ENCODE measurements around the gene SAP30L. TPM values are rescaled to one million over a fixed set of nuclear protein-coding genes. Genes with fewer than 3 reads are reported as not detected.
A peak's percentile ranks its signal among the peaks of the same experiment; 100 is the strongest.

The SAP30L gene
- polyA plus RNA-seq, 4 donors, result 16.7 to 52.8 (median 35.8) TPM

DNA sequence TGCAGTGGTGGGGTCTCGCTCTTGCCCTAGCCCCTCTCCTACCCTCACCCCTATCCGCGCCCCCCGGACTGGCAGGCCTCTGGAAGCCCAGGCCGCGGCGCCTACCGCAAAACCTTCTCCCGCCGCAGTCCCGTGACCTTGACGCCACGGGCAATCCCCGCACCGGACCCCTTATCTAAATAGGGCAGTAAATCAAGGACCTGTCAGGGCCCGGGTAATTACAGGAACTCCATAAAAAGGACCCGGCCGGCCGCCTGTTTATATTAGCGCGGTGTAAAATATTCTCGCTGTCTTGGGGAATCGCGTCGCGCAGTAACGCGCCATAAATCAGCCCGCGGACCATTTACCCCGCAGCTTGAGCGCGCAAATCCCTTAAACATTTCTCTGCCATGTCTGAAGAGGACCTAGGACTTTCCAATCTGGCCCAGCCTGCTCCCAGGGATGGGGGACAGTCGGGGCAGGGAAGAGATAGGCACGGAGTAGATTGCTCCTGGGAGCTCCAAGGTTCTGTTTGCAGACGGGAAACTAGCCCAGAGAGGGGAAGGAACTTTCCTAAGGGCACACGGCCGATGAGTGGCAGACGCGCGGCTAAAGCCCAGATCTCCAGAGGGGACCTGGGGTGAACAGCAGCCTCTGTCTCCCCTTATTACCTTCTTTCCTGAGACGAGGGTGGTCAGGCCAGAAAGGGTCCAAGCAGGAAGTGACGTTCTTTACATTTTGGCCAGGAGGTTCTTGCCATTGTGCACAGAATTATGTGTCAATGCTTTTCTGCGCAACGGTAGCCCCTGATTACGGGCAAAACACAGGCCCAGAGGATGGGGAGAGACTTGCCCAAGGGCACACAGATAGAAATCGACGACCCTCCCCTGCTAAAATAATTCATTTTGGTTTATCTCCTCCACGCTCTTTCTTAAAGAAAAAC lies 37.0 kb downstream of the SAP30L start:
- Histone ChIP-seq H3K27me3 (ENCODE audit: control insufficient read depth in 3 of 3, insufficient read depth in 3 of 3, low read length in 3 of 3) (peaks cover 18 to 99% (median 76%) of the 10 kb centered on the region in 3 donors), H3K36me3 (ENCODE audit: control insufficient read depth in 3 of 3, insufficient read depth in 2 of 3, low read depth in 1 of 3, low read length in 3 of 3) (no peaks in the 10 kb centered on the region), H3K4me1 (ENCODE audit: control insufficient read depth in 3 of 3, insufficient read depth in 2 of 3, low read depth in 1 of 3, low read length in 2 of 3) (peaks cover 7 to 32% (median 10%) of the 10 kb centered on the region in 3 donors), H3K4me3 (ENCODE audit: low read depth in 1 of 3, low read length in 3 of 3) (no peak overlapping the region), H3K9me3 (ENCODE audit: control insufficient read depth in 2 of 2, insufficient read depth in 1 of 2, low read depth in 1 of 2, low read length in 1 of 2) (peaks cover 0 to 3% of the 10 kb centered on the region in 2 donors), H3K27ac (ENCODE audit: low read depth in 1 of 3, low read length in 2 of 3) (no peak overlapping the region)
- DNase-seq (peak; percentile 55 to 75), FAIRE-seq (no peak)
- 5 to 7% (median 5%) methylated on average over 48 to 49 of the region's 49 CpGs for WGBS, 3 donors

DNA sequence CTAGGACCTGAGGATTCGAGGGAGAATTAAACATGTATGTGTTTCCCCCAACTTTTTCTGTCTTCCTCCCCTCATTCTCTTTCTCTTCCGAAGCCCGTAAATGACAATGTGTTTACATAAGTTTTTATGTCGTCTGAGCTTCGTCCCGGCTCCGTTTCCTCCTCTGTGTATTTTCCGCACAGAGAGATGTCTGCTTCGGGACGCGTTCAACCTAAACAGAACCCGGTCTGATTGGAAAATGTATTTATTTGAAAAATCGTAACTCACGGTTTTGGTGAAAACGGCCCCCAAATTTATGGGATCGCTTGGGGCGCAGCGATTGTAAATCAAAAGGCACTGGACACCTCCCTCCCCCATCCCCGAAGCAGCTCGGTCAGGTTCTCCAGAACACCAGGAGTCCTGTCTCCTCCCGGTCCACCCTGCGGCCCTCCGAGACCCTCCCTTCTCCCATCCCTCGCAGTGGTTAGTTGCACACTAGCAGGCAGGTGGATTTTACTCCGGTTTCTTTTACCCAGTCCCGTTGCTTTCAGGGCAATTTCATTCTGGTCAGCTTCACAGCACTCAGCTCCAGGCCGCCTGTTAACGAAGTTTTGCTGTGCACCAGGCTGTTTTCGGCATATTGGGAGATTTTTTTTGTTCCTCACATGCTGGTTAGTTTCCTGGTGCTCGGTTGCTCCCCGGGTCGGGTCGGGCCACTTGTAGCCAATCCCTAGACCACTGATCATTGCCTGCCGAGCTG lies 38.0 kb downstream of the SAP30L start:
- DNase-seq, result no peak
- 4 to 7% (median 5%) methylated on average over 34 of the region's 34 CpGs for WGBS, 3 donors
- H3K27me3 ChIP-seq (ENCODE audit: control insufficient read depth in 3 of 3, insufficient read depth in 3 of 3, low read length in 3 of 3), result peaks cover 17 to 90% (median 68%) of the 10 kb centered on the region in 3 donors
- no peak for FAIRE-seq
- H3K4me3 ChIP-seq (ENCODE audit: low read depth in 1 of 3, low read length in 3 of 3), result no peak overlapping the region
- H3K4me1 ChIP-seq (ENCODE audit: control insufficient read depth in 3 of 3, insufficient read depth in 2 of 3, low read depth in 1 of 3, low read length in 2 of 3), result peaks cover 0 to 27% (median 6%) of the 10 kb centered on the region in 3 donors
- peaks cover 0 to 3% of the 10 kb centered on the region in 2 donors for H3K9me3 ChIP-seq (ENCODE audit: control insufficient read depth in 2 of 2, insufficient read depth in 1 of 2, low read depth in 1 of 2, low read length in 1 of 2)
- no peak overlapping the region for H3K27ac ChIP-seq (ENCODE audit: low read depth in 1 of 3, low read length in 2 of 3)
- H3K36me3 ChIP-seq (ENCODE audit: control insufficient read depth in 3 of 3, insufficient read depth in 2 of 3, low read depth in 1 of 3, low read length in 3 of 3), result no peaks in the 10 kb centered on the region

DNA sequence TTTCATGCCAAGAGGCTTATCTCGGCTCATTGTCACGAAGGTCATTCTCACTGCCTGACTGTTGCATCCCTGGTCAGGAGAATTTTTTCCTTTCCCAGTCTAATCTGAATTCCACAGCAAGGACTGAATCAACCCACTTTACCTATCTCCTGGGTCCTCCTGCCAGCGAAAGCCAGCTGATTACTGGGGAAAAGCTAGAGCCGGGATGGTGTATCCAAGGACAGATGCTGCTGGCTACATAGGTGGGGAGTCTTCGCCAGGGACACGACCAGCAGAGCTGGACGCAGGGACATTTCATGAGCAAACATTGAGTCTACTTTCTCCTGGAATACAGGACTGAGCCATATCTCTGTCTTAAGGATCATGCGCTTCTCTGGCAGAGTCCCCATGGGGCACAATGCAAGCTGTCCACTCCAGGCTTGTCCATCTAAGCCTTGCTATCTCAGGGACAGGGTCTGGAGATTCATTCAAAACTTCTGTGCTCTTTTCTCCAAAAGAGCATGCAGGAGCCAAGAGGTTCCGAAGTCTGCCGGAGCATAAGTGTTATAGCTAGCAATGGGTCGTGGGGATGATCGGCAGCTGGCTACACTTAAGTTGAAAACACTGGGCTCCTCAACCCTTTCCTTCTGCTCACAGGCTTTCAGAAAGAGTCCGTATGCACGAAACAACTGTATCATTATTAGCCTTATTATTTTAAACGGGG lies 38.7 kb downstream of the SAP30L start:
- peaks cover 13 to 83% (median 61%) of the 10 kb centered on the region in 3 donors for H3K27me3 ChIP-seq (ENCODE audit: control insufficient read depth in 3 of 3, insufficient read depth in 3 of 3, low read length in 3 of 3)
- H3K36me3 ChIP-seq (ENCODE audit: control insufficient read depth in 3 of 3, insufficient read depth in 2 of 3, low read depth in 1 of 3, low read length in 3 of 3), result no peaks in the 10 kb centered on the region
- 9 to 14% (median 9%) methylated on average over 15 of the region's 15 CpGs for WGBS, 3 donors
- H3K4me1 ChIP-seq (ENCODE audit: control insufficient read depth in 3 of 3, insufficient read depth in 2 of 3, low read depth in 1 of 3, low read length in 2 of 3), result peaks cover 0 to 22% (median 6%) of the 10 kb centered on the region in 3 donors
- H3K9me3 ChIP-seq (ENCODE audit: control insufficient read depth in 2 of 2, insufficient read depth in 1 of 2, low read depth in 1 of 2, low read length in 1 of 2), result peaks cover 0 to 3% of the 10 kb centered on the region in 2 donors
- FAIRE-seq (no peak), DNase-seq (no peak)
- no peak overlapping the region for H3K4me3 ChIP-seq (ENCODE audit: low read depth in 1 of 3, low read length in 3 of 3)
- no peak overlapping the region for H3K27ac ChIP-seq (ENCODE audit: low read depth in 1 of 3, low read length in 2 of 3)

DNA sequence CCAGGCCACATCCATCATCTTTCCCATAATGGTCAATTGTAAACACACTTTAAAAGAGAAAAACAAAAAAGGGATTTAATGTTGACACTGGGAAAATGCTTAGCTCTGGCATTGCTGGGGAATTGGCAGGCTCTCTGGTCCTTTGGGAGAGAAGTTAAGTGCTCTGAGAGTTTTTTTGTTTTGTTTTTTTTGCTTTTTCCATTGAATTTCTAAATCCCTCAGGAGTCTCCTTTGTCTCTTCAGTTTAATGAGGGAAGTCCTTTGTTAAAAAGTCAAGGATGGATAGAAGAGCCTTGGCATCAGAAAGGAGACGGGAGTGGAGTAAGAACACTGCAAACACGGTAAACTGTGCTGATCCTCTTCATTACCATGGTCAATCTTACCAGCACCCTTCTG lies 39.3 kb downstream of the SAP30L start:
- H3K9me3 ChIP-seq (ENCODE audit: control insufficient read depth in 2 of 2, insufficient read depth in 1 of 2, low read depth in 1 of 2, low read length in 1 of 2), result peaks cover 0 to 3% of the 10 kb centered on the region in 2 donors
- DNase-seq, result no peak
- H3K27me3 ChIP-seq (ENCODE audit: control insufficient read depth in 3 of 3, insufficient read depth in 3 of 3, low read length in 3 of 3), result peaks cover 11 to 82% (median 56%) of the 10 kb centered on the region in 3 donors
- H3K4me3 ChIP-seq (ENCODE audit: low read depth in 1 of 3, low read length in 3 of 3), result no peak overlapping the region
- no peak overlapping the region for H3K27ac ChIP-seq (ENCODE audit: low read depth in 1 of 3, low read length in 2 of 3)
- 0 to 9% (median 8%) methylated on average over 2 of the region's 2 CpGs for WGBS, 3 donors
- no peaks in the 10 kb centered on the region for H3K36me3 ChIP-seq (ENCODE audit: control insufficient read depth in 3 of 3, insufficient read depth in 2 of 3, low read depth in 1 of 3, low read length in 3 of 3)
- FAIRE-seq, result no peak
- peaks cover 0 to 22% (median 6%) of the 10 kb centered on the region in 3 donors for H3K4me1 ChIP-seq (ENCODE audit: control insufficient read depth in 3 of 3, insufficient read depth in 2 of 3, low read depth in 1 of 3, low read length in 2 of 3)

DNA sequence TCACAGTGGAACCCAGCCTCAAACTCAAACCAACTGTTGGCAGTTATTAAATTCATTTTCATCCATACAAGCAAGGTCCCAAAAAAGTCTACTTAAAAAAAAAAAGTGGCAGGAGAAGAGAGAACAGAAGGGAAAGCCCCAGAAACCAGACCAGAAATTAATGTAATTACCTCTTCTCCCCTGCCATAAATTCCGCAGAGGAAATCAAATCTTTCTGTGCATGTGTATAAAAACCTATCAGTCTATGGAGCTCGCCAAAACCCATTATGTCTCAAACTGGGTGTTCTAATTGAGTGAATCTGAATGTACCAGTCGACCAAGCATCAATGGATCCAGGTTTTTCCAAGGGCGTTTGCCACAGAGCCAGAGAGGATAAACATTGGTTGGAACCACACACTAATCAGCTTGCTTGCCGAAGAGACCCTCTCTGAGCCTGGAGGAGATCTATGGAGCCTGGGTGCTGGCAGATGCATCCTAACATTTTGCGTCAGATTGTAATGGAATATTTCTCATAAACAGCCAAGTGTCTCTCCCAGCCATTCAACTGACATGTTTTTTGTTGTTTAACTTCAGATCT lies 40.1 kb downstream of the SAP30L start:
- Histone ChIP-seq H3K36me3 (ENCODE audit: control insufficient read depth in 3 of 3, insufficient read depth in 2 of 3, low read depth in 1 of 3, low read length in 3 of 3) (no peaks in the 10 kb centered on the region), H3K9me3 (ENCODE audit: control insufficient read depth in 2 of 2, insufficient read depth in 1 of 2, low read depth in 1 of 2, low read length in 1 of 2) (peaks cover 0 to 3% of the 10 kb centered on the region in 2 donors), H3K27me3 (ENCODE audit: control insufficient read depth in 3 of 3, insufficient read depth in 3 of 3, low read length in 3 of 3) (peaks cover 11 to 76% (median 51%) of the 10 kb centered on the region in 3 donors), H3K4me3 (ENCODE audit: low read depth in 1 of 3, low read length in 3 of 3) (no peak overlapping the region), H3K4me1 (ENCODE audit: control insufficient read depth in 3 of 3, insufficient read depth in 2 of 3, low read depth in 1 of 3, low read length in 2 of 3) (peaks cover 0 to 22% (median 6%) of the 10 kb centered on the region in 3 donors), H3K27ac (ENCODE audit: low read depth in 1 of 3, low read length in 2 of 3) (no peak overlapping the region)
- FAIRE-seq, result no peak
- no peak for DNase-seq
- 15 to 21% (median 16%) methylated on average over 6 of the region's 6 CpGs for WGBS, 3 donors

DNA sequence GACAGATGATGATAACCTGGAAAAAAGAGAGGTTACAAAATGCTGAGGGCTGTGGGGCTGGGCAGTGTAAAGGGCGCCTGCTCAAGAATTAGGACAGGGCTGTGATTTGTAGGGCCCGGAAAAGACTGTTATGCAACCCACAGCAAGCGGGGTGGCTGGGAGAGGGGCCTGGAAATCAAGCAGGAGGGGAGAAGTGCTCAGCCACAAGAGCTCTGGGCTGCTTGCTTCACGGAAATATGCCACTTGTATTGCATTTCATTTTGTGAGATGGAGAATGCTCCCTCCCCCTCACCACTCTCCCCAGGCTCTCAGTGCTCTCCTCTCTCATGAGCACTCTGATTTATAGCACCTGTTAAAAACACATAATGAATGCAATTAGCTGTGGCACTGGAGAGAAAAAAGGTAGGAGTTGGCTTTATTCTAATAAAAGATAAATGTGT lies 40.6 kb downstream of the SAP30L start:
- FAIRE-seq (no peak), DNase-seq (no peak)
- Histone ChIP-seq H3K9me3 (ENCODE audit: control insufficient read depth in 2 of 2, insufficient read depth in 1 of 2, low read depth in 1 of 2, low read length in 1 of 2) (peaks cover 0 to 3% of the 10 kb centered on the region in 2 donors), H3K27me3 (ENCODE audit: control insufficient read depth in 3 of 3, insufficient read depth in 3 of 3, low read length in 3 of 3) (peaks cover 11 to 71% (median 46%) of the 10 kb centered on the region in 3 donors), H3K4me3 (ENCODE audit: low read depth in 1 of 3, low read length in 3 of 3) (no peak overlapping the region), H3K27ac (ENCODE audit: low read depth in 1 of 3, low read length in 2 of 3) (no peak overlapping the region), H3K36me3 (ENCODE audit: control insufficient read depth in 3 of 3, insufficient read depth in 2 of 3, low read depth in 1 of 3, low read length in 3 of 3) (no peaks in the 10 kb centered on the region), H3K4me1 (ENCODE audit: control insufficient read depth in 3 of 3, insufficient read depth in 2 of 3, low read depth in 1 of 3, low read length in 2 of 3) (peaks cover 0 to 22% (median 6%) of the 10 kb centered on the region in 3 donors)
- WGBS, 3 donors, result 11 to 16% (median 16%) methylated on average over 4 of the region's 4 CpGs

DNA sequence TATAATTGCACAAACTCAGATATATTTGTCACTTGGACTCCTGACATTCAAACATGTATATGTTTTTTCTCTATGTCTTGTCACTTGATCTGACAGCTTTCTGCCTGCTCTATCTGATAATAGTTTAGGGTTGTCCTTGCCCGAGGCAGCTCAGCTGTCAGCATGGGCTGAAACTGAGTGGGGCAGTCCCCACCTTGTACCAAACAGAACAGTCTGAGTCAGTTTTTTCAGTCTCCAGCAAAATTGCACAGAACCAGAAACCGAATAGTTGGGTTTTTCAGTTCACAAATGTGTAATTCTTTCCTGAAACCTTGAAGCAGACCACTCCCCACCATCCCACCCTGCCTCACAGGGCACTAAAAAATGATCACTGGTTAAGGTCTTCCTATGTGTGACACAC lies 41.7 kb downstream of the SAP30L start:
- no peak overlapping the region for H3K27ac ChIP-seq (ENCODE audit: low read depth in 1 of 3, low read length in 2 of 3)
- FAIRE-seq (no peak), DNase-seq (no peak)
- H3K36me3 ChIP-seq (ENCODE audit: control insufficient read depth in 3 of 3, insufficient read depth in 2 of 3, low read depth in 1 of 3, low read length in 3 of 3), result no peaks in the 10 kb centered on the region
- peaks cover 0 to 3% of the 10 kb centered on the region in 2 donors for H3K9me3 ChIP-seq (ENCODE audit: control insufficient read depth in 2 of 2, insufficient read depth in 1 of 2, low read depth in 1 of 2, low read length in 1 of 2)
- no peak overlapping the region for H3K4me3 ChIP-seq (ENCODE audit: low read depth in 1 of 3, low read length in 3 of 3)
- H3K27me3 ChIP-seq (ENCODE audit: control insufficient read depth in 3 of 3, insufficient read depth in 3 of 3, low read length in 3 of 3), result peaks cover 11 to 68% (median 37%) of the 10 kb centered on the region in 3 donors
- H3K4me1 ChIP-seq (ENCODE audit: control insufficient read depth in 3 of 3, insufficient read depth in 2 of 3, low read depth in 1 of 3, low read length in 2 of 3), result peaks cover 0 to 22% (median 6%) of the 10 kb centered on the region in 3 donors
- WGBS, 3 donors, result 34 to 35% (median 34%) methylated on average over 2 of the region's 2 CpGs

All from small intestine (tissue), 7 donors.